Osteocyte (in vitro differentiated cells): ENCODE results near the gene EIF2B5. TPM values are rescaled to one million over a fixed set of nuclear protein-coding genes. Genes with fewer than 3 reads are reported as not detected.
"Not testable (repeated sequence)": the region's sequence is repeated elsewhere in the genome, so short reads cannot be mapped to it uniquely, and the experiment has no call there.

Experiments used
- DNase-seq: peaks from one replicate; pipeline ENCODE4 v3.0.0; 2021; ENCODE audit warnings: mixed read lengths; ENCODE audit not compliant: unreplicated experiment; ENCODE audit errors: extremely low spot score
- H3K27ac Mint-ChIP-seq: one replicate; pipeline ENCODE4 v1.8.0; 2021; ENCODE audit warnings: mild to moderate bottlenecking, mixed read lengths; ENCODE audit not compliant: unreplicated experiment
- H3K27me3 Mint-ChIP-seq: one replicate; pipeline ENCODE4 v1.8.0; 2021; ENCODE audit warnings: mixed read lengths; ENCODE audit not compliant: unreplicated experiment
- H3K36me3 Mint-ChIP-seq: one replicate; pipeline ENCODE4 v1.8.0; 2021; ENCODE audit warnings: mixed read lengths; ENCODE audit not compliant: unreplicated experiment
- H3K4me1 Mint-ChIP-seq: one replicate; pipeline ENCODE4 v1.8.0; 2021; ENCODE audit warnings: mixed read lengths; ENCODE audit not compliant: unreplicated experiment
- H3K4me3 Mint-ChIP-seq: one replicate; pipeline ENCODE4 v1.8.0; 2021; ENCODE audit warnings: mild to moderate bottlenecking, moderate library complexity, mixed read lengths; ENCODE audit not compliant: unreplicated experiment
- H3K9me3 Mint-ChIP-seq: one replicate; pipeline ENCODE4 v1.8.0; 2021; ENCODE audit warnings: mixed read lengths; ENCODE audit not compliant: unreplicated experiment
- CTCF ChIP-seq: fragments of 200-600 bp; sonication (generic); IDR thresholded peaks from 2 replicates; pipeline ENCODE4 v1.5.0; 2021; ENCODE audit warnings: antibody characterized with exemption, mild to moderate bottlenecking, moderate library complexity
- total RNA-seq: library from RNA; stranded (reverse); gene quantifications from 2 replicates; pipeline ENCODE4 v1.2.1, GENCODE V29; 2021

EIF2B5 gene
- total RNA-seq, 1 donor from 2014 or later = 30.3 TPM

- no peak for DNase-seq
- peaks cover 16% of the 10 kb centered on the region for H3K4me1 Mint-ChIP-seq
- H3K36me3 Mint-ChIP-seq = no peaks in the 10 kb centered on the region
- no peak overlapping the region for H3K27ac Mint-ChIP-seq
- H3K27me3 Mint-ChIP-seq = peaks cover 14% of the 10 kb centered on the region
- H3K9me3 Mint-ChIP-seq = no peaks in the 10 kb centered on the region
- no peak overlapping the region for H3K4me3 Mint-ChIP-seq
- TF ChIP-seq CTCF = no peak
These were observed 35.1 kb upstream of the EIF2B5 start for GRCh38 chr3:184099806-184100686.

- H3K4me3 Mint-ChIP-seq = no peak overlapping the region
- H3K36me3 Mint-ChIP-seq = no peaks in the 10 kb centered on the region
- no peaks in the 10 kb centered on the region for H3K9me3 Mint-ChIP-seq
- DNase-seq = no peak
- TF ChIP-seq CTCF = no peak
- H3K27me3 Mint-ChIP-seq = peaks cover 36% of the 10 kb centered on the region
- H3K4me1 Mint-ChIP-seq = peaks cover 4% of the 10 kb centered on the region
- no peak overlapping the region for H3K27ac Mint-ChIP-seq
These were observed 24.8 kb upstream of the EIF2B5 start for GRCh38 chr3:184110316-184110725.

GRCh38 chr3:184116017-184116416 is 19.1 kb upstream of the EIF2B5 start:
- no peaks in the 10 kb centered on the region for H3K9me3 Mint-ChIP-seq
- no peak overlapping the region for H3K27ac Mint-ChIP-seq
- no peak for DNase-seq
- H3K4me1 Mint-ChIP-seq = no peaks in the 10 kb centered on the region
- H3K4me3 Mint-ChIP-seq = no peak overlapping the region
- peaks cover 56% of the 10 kb centered on the region for H3K27me3 Mint-ChIP-seq
- H3K36me3 Mint-ChIP-seq = no peaks in the 10 kb centered on the region
- no peak for TF ChIP-seq CTCF

- no peak for DNase-seq
These were observed 17.5 kb upstream of the EIF2B5 start for GRCh38 chr3:184117636-184118035.

GRCh38 chr3:184121031-184121430 is 14.1 kb upstream of the EIF2B5 start:
- H3K27ac Mint-ChIP-seq, DNase-seq, H3K9me3 Mint-ChIP-seq, H3K36me3 Mint-ChIP-seq, H3K4me3 Mint-ChIP-seq, H3K4me1 Mint-ChIP-seq: not testable (repeated sequence)
- peaks cover 33% of the 10 kb centered on the region for H3K27me3 Mint-ChIP-seq

More at GRCh38 chr3:184117636-184118035, 17.5 kb upstream of the EIF2B5 start:
- no peak for TF ChIP-seq CTCF
- Mint-ChIP-seq H3K9me3 (no peaks in the 10 kb centered on the region), H3K27me3 (peaks cover 56% of the 10 kb centered on the region), H3K27ac (no peak overlapping the region), H3K36me3 (no peaks in the 10 kb centered on the region), H3K4me1 (no peaks in the 10 kb centered on the region), H3K4me3 (no peak overlapping the region)
